HepG2 (cell line): ENCODE results near the gene PKP4. TPM values are rescaled to one million over a fixed set of nuclear protein-coding genes. Genes with fewer than 3 reads are reported as not detected.

Source experiments
- AFF4 ChIP-seq: sonication (generic); formaldehyde crosslinking; IDR thresholded peaks from 2 replicates; pipeline ENCODE4 v1.4.0; 2020; ENCODE audit warnings: missing genetic modification reagents
- CHD2 ChIP-seq: IDR thresholded peaks from 2 replicates; pipeline ENCODE4 v1.6.1; 2011; ENCODE audit warnings: low read depth, low read length, improper control_type of control experiment
- FOXJ3 ChIP-seq: sonication (generic); formaldehyde crosslinking; IDR thresholded peaks from 2 replicates; pipeline ENCODE4 v1.4.0; 2020; ENCODE audit warnings: missing genetic modification reagents, mild to moderate bottlenecking, borderline replicate concordance
- GATA4 ChIP-seq: sonication (generic); IDR thresholded peaks from 2 replicates; pipeline ENCODE4 v1.6.1; 2016; ENCODE audit warnings: antibody characterized with exemption, low read depth, borderline replicate concordance
- RCOR2 ChIP-seq: IDR thresholded peaks from 2 replicates; pipeline ENCODE4 v1.6.1; 2016; ENCODE audit warnings: missing biosample characterization, missing genetic modification reagents
- SKI ChIP-seq: fragments of 450-650 bp; IDR thresholded peaks from one replicate; pipeline ENCODE4 v1.6.1; 2018; ENCODE audit warnings: mild to moderate bottlenecking; ENCODE audit not compliant: partially characterized antibody
- STAT5B ChIP-seq: sonication (generic); formaldehyde crosslinking; IDR thresholded peaks from 2 replicates; pipeline ENCODE4 v1.4.0; 2020; ENCODE audit warnings: missing genetic modification reagents
- TSC22D2 ChIP-seq: sonication (generic); formaldehyde crosslinking; IDR thresholded peaks from 2 replicates; pipeline ENCODE4 v1.5.1; 2020; ENCODE audit warnings: missing genetic modification reagents, mild to moderate bottlenecking, borderline replicate concordance
- ZFAT ChIP-seq: sonication (generic); formaldehyde crosslinking; conservative IDR thresholded peaks from 2 replicates; pipeline ENCODE4 v1.8.1; 2023; ENCODE audit warnings: missing genetic modification reagents, inconsistent platforms
- ZKSCAN1 ChIP-seq: fragments of 150-350 bp; IDR thresholded peaks from 2 replicates; pipeline ENCODE4 v1.6.1; 2014; ENCODE audit warnings: low read length
- ZNF740 ChIP-seq: sonication (generic); formaldehyde crosslinking; IDR thresholded peaks from 2 replicates; pipeline ENCODE4 v1.4.0; 2020; ENCODE audit warnings: missing genetic modification reagents
- ZNF792 ChIP-seq: IDR thresholded peaks from 2 replicates; pipeline ENCODE4 v1.6.1; 2016
- polyA plus RNA-seq, 8 experiments: library from polyadenylated mRNA; depleted of rRNA in 3 of 8; stranded (reverse) in 7 of 8; unstranded in 1 of 8; fragments of >200 nt; fragmentation: Illumina TruSeq in 4 of 8; extraction: Trizol in 4 of 8; gene quantifications; 2 replicates each; pipeline versions ENCODE4 v1.2.1 to v1.2.3, GENCODE V29; 2011 to 2016; ENCODE audit warnings: low read depth in 4 of 8, missing spikeins in 1 of 8, mixed read lengths in 1 of 8; ENCODE audit not compliant: insufficient read depth in 1 of 8
- total RNA-seq, 5 experiments: library from RNA; depleted of rRNA; stranded (reverse); fragments of >200 nt; fragmentation: Illumina TruSeq; extraction: Trizol; gene quantifications; 2 replicates each; pipeline ENCODE4 v1.2.3, GENCODE V29; 2016; ENCODE audit warnings: low read depth in 1 of 5
- TF ChIP-seq, protein P1 (sequence below): sonication (generic); formaldehyde crosslinking; IDR thresholded peaks from 2 replicates; pipeline ENCODE4 v1.4.0; 2020; ENCODE audit warnings: missing genetic modification reagents
- TF ChIP-seq, protein P2 (sequence below): IDR thresholded peaks from 2 replicates; pipeline ENCODE4 v1.6.1; 2018; ENCODE audit warnings: missing genetic modification reagents
- TF ChIP-seq, protein P3 (sequence below): sonication (generic); formaldehyde crosslinking; IDR thresholded peaks from 2 replicates; pipeline ENCODE4 v1.4.0; 2020; ENCODE audit warnings: mild to moderate bottlenecking, missing genetic modification reagents
- TF ChIP-seq, protein P4 (sequence below): sonication (generic); formaldehyde crosslinking; IDR thresholded peaks from 2 replicates; pipeline ENCODE4 v1.4.0; 2020; ENCODE audit warnings: missing genetic modification reagents

PKP4 gene
- total and polyA plus RNA-seq, 2 of the 13 experiments (the other 11 are each of a cell fraction or from before 2014, with no cell fraction given), result 80.9 to 90.5 TPM

DNA sequence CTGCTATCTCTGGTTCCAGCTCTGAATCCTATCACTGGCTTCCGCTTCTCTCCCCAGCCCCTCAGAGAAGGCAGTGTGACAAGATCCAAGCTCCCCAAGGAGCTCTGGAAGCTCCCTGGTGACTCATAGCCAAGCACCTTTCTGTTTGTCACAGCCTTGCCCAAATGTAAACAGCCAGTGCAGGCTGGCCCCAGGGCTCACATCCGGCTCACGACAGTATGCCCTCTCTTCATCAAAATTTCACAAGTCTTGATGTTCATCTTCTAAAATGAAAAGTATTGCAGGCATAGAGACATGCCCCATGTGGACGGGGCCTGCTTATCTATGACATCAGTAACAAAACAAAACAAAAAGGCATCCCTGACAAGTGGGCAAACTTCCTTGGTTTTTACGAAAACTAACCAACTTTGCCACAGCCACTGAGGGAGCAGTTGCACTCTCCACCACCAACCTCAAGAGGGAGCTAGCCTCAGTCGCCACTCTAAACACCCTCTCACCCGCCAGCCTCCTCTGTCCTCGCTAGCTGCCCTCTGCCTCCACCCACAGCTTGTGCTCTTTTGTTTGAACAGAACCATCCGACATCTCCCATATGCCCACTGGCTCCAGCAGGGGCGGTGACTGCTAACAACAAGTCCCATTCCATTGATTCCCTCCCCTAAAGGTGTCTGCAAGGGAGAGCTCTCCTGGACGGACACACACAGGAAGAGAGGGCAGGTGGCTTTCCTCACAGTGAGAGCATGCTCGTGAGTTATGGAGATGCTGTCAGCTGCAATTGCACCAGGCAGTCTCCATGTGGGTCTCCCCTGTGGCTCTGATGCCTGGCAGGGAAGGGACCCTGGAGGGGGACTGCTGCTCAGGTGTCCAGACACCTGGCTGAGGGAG lies 267.4 kb downstream of the PKP4 start (continued):
- TF ChIP-seq SKI (no peak), GATA4 (no peak), AFF4 (CRISPR knock-in tag) (no peak), CHD2 (no peak), RCOR2 (CRISPR knock-in tag) (0 out of 2 replicates have a peak, but pooled peaks have one; percentile 40), STAT5B (CRISPR knock-in tag) (no peak), ZKSCAN1 (no peak), FOXJ3 (no peak), ZNF792 (CRISPR knock-in tag) (peak; percentile 77; the same call in 1 of the 2 replicates), ZFAT (CRISPR knock-in tag) (no peak), TSC22D2 (CRISPR knock-in tag) (no peak), ZNF740 (no peak)
- TF ChIP-seq, protein P1, sequence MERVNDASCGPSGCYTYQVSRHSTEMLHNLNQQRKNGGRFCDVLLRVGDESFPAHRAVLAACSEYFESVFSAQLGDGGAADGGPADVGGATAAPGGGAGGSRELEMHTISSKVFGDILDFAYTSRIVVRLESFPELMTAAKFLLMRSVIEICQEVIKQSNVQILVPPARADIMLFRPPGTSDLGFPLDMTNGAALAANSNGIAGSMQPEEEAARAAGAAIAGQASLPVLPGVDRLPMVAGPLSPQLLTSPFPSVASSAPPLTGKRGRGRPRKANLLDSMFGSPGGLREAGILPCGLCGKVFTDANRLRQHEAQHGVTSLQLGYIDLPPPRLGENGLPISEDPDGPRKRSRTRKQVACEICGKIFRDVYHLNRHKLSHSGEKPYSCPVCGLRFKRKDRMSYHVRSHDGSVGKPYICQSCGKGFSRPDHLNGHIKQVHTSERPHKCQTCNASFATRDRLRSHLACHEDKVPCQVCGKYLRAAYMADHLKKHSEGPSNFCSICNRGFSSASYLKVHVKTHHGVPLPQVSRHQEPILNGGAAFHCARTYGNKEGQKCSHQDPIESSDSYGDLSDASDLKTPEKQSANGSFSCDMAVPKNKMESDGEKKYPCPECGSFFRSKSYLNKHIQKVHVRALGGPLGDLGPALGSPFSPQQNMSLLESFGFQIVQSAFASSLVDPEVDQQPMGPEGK (CRISPR knock-in tag), result no peak; the same call in none of the 2 replicates
- TF ChIP-seq, protein P2, sequence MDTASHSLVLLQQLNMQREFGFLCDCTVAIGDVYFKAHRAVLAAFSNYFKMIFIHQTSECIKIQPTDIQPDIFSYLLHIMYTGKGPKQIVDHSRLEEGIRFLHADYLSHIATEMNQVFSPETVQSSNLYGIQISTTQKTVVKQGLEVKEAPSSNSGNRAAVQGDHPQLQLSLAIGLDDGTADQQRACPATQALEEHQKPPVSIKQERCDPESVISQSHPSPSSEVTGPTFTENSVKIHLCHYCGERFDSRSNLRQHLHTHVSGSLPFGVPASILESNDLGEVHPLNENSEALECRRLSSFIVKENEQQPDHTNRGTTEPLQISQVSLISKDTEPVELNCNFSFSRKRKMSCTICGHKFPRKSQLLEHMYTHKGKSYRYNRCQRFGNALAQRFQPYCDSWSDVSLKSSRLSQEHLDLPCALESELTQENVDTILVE (CRISPR knock-in tag), result no peak
- TF ChIP-seq, protein P3, sequence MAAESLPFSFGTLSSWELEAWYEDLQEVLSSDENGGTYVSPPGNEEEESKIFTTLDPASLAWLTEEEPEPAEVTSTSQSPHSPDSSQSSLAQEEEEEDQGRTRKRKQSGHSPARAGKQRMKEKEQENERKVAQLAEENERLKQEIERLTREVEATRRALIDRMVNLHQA, result no peak
- TF ChIP-seq, protein P4, sequence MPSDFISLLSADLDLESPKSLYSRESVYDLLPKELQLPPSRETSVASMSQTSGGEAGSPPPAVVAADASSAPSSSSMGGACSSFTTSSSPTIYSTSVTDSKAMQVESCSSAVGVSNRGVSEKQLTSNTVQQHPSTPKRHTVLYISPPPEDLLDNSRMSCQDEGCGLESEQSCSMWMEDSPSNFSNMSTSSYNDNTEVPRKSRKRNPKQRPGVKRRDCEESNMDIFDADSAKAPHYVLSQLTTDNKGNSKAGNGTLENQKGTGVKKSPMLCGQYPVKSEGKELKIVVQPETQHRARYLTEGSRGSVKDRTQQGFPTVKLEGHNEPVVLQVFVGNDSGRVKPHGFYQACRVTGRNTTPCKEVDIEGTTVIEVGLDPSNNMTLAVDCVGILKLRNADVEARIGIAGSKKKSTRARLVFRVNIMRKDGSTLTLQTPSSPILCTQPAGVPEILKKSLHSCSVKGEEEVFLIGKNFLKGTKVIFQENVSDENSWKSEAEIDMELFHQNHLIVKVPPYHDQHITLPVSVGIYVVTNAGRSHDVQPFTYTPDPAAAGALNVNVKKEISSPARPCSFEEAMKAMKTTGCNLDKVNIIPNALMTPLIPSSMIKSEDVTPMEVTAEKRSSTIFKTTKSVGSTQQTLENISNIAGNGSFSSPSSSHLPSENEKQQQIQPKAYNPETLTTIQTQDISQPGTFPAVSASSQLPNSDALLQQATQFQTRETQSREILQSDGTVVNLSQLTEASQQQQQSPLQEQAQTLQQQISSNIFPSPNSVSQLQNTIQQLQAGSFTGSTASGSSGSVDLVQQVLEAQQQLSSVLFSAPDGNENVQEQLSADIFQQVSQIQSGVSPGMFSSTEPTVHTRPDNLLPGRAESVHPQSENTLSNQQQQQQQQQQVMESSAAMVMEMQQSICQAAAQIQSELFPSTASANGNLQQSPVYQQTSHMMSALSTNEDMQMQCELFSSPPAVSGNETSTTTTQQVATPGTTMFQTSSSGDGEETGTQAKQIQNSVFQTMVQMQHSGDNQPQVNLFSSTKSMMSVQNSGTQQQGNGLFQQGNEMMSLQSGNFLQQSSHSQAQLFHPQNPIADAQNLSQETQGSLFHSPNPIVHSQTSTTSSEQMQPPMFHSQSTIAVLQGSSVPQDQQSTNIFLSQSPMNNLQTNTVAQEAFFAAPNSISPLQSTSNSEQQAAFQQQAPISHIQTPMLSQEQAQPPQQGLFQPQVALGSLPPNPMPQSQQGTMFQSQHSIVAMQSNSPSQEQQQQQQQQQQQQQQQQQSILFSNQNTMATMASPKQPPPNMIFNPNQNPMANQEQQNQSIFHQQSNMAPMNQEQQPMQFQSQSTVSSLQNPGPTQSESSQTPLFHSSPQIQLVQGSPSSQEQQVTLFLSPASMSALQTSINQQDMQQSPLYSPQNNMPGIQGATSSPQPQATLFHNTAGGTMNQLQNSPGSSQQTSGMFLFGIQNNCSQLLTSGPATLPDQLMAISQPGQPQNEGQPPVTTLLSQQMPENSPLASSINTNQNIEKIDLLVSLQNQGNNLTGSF (CRISPR knock-in tag), result no peak
